Uterus (tissue), 4 donors: ENCODE results near the gene CLEC2A. TPM values are rescaled to one million over a fixed set of nuclear protein-coding genes. Genes with fewer than 3 reads are reported as not detected.

Experiments used
- DNase-seq, 2 donors: peaks; one replicate each; pipeline ENCODE4 v3.0.0-alpha.2; 2019 to 2020
- H3K27ac ChIP-seq, 2 donors: fragments of 200-600 bp; sonication (generic); 1 replicate in 1 of 2; 2 replicates in 1 of 2; pipeline ENCODE4 v1.5.1; 2016 to 2018
- H3K27me3 ChIP-seq, 2 donors: fragments of 200-600 bp; sonication (generic); one replicate each; pipeline ENCODE4 v1.5.1; 2018 to 2019; ENCODE audit warnings: control low read depth in 1 of 2
- H3K36me3 ChIP-seq, 2 donors: fragments of 200-600 bp; sonication (generic); one replicate each; pipeline ENCODE4 v1.5.1; 2019; ENCODE audit warnings: control low read depth in 1 of 2
- H3K4me1 ChIP-seq, 2 donors: fragments of 200-600 bp; sonication (generic); one replicate each; pipeline ENCODE4 v1.5.1; 2018 to 2019; ENCODE audit warnings: control low read depth in 1 of 2
- H3K4me3 ChIP-seq, 2 donors: fragments of 200-600 bp; sonication (generic); 1 replicate in 1 of 2; 2 replicates in 1 of 2; pipeline ENCODE4 v1.5.1; 2018 to 2019; ENCODE audit warnings: mild to moderate bottlenecking in 1 of 2
- H3K9me3 ChIP-seq, 2 donors: fragments of 200-600 bp; sonication (generic); one replicate each; pipeline ENCODE4 v1.5.1; 2019; ENCODE audit warnings: control low read depth in 1 of 2
- CTCF ChIP-seq, 4 experiments: fragments of 200-600 bp in 2 of 4; fragments of 450-650 bp in 2 of 4; sonication (generic) in 2 of 4; IDR thresholded peaks; one replicate each; pipeline ENCODE4 v1.5.1; 2016 to 2019; ENCODE audit warnings: antibody characterized with exemption in 4 of 4, mild to moderate bottlenecking in 2 of 4, moderate library complexity in 1 of 4
- POLR2A ChIP-seq, 2 donors: fragments of 450-650 bp; IDR thresholded peaks; one replicate each; pipeline ENCODE4 v1.6.1; 2016; ENCODE audit warnings: antibody characterized with exemption in 2 of 2, mild to moderate bottlenecking in 1 of 2, moderate library complexity in 1 of 2
- intact Hi-C: fragments of 100-400 bp; cut with DNase I; formaldehyde crosslinking; loops from one replicate; pipeline ENCODE4 v1.15.1; 2023; ENCODE audit warnings: low total_unique reads
- total RNA-seq, 4 donors: library from RNA; depleted of rRNA in 3 of 4; stranded (reverse); fragments of >200 nt in 3 of 4; gene quantifications; one replicate each; pipeline versions ENCODE4 v1.1.0 to v1.2.4, GENCODE V29; 2014 to 2023
- donor health status: DM: yes; HTN: yes; CAD: no.

The CLEC2A gene
- total RNA-seq, 4 donors from 2014 or later: not detected

GRCh38 chr12:9973949-9974348 lies 41.8 kb upstream of the CLEC2A start:
- no peak for TF ChIP-seq POLR2A (IDR thresholded peaks at IDR 0.05)
- no peak for TF ChIP-seq CTCF (IDR thresholded peaks at IDR 0.05)
- H3K27ac ChIP-seq: no peak overlapping the region
- H3K36me3 ChIP-seq: no peaks in the 10 kb centered on the region
- H3K4me3 ChIP-seq: no peak overlapping the region
- H3K9me3 ChIP-seq: no peaks in the 10 kb centered on the region
- DNase-seq: no peak
- H3K4me1 ChIP-seq: no peaks in the 10 kb centered on the region
- intact Hi-C loops: no loop called here
- no peaks in the 10 kb centered on the region for H3K27me3 ChIP-seq

GRCh38 chr12:9971181-9971580 lies 39.0 kb upstream of the CLEC2A start, which contains the start of gene CLEC12A:
CLEC12A (plus strand) TSS chr12:9971409; CDS start chr12:9971597, 188 bp downstream.
- Histone ChIP-seq H3K4me1 (no peaks in the 10 kb centered on the region), H3K27me3 (no peaks in the 10 kb centered on the region)
- intact Hi-C loops: no loop called here

GRCh38 chr12:9969673-9970072 lies 37.5 kb upstream of the CLEC2A start:
- H3K27me3 ChIP-seq: no peaks in the 10 kb centered on the region
- DNase-seq: no peak
- H3K4me3 ChIP-seq: no peak overlapping the region
- H3K9me3 ChIP-seq: no peaks in the 10 kb centered on the region
- H3K27ac ChIP-seq: no peak overlapping the region
- H3K36me3 ChIP-seq: no peaks in the 10 kb centered on the region
- TF ChIP-seq POLR2A (IDR thresholded peaks at IDR 0.05): no peak
- TF ChIP-seq CTCF (IDR thresholded peaks at IDR 0.05): no peak
- intact Hi-C loops: no loop called here
- H3K4me1 ChIP-seq: no peaks in the 10 kb centered on the region

More at GRCh38 chr12:9971181-9971580, 39.0 kb upstream of the CLEC2A start, which contains the start of gene CLEC12A:
- Histone ChIP-seq H3K36me3 (no peaks in the 10 kb centered on the region), H3K9me3 (no peaks in the 10 kb centered on the region), H3K4me3 (no peak within 1 kb of the TSS), H3K27ac (no peak within 1 kb of the TSS)
- no peak for TF ChIP-seq CTCF (IDR thresholded peaks at IDR 0.05)
- no peak for DNase-seq

GRCh38 chr12:9961901-9962300 lies 29.7 kb upstream of the CLEC2A start:
- no peak overlapping the region for H3K27ac ChIP-seq
- no peak for TF ChIP-seq POLR2A (IDR thresholded peaks at IDR 0.05)
- no peak for TF ChIP-seq CTCF (IDR thresholded peaks at IDR 0.05)
- no peak for DNase-seq
- intact Hi-C loops: no loop called here
- H3K36me3 ChIP-seq: no peaks in the 10 kb centered on the region
- no peaks in the 10 kb centered on the region for H3K4me1 ChIP-seq
- no peak overlapping the region for H3K4me3 ChIP-seq
- no peaks in the 10 kb centered on the region for H3K9me3 ChIP-seq
- H3K27me3 ChIP-seq: no peaks in the 10 kb centered on the region

- DNase-seq: no peak
- Histone ChIP-seq H3K27ac (no peak overlapping the region), H3K36me3 (no peaks in the 10 kb centered on the region), H3K4me3 (no peak overlapping the region), H3K4me1 (no peaks in the 10 kb centered on the region), H3K9me3 (no peaks in the 10 kb centered on the region), H3K27me3 (no peaks in the 10 kb centered on the region)
- TF ChIP-seq CTCF (IDR thresholded peaks at IDR 0.05) (no peak), POLR2A (IDR thresholded peaks at IDR 0.05) (no peak)
- intact Hi-C loops: no loop called here
Measured at GRCh38 chr12:9961106-9961505, 28.9 kb upstream of the CLEC2A start.
